ENCODE results near the gene VPS72.

Gene VPS72

DNA sequence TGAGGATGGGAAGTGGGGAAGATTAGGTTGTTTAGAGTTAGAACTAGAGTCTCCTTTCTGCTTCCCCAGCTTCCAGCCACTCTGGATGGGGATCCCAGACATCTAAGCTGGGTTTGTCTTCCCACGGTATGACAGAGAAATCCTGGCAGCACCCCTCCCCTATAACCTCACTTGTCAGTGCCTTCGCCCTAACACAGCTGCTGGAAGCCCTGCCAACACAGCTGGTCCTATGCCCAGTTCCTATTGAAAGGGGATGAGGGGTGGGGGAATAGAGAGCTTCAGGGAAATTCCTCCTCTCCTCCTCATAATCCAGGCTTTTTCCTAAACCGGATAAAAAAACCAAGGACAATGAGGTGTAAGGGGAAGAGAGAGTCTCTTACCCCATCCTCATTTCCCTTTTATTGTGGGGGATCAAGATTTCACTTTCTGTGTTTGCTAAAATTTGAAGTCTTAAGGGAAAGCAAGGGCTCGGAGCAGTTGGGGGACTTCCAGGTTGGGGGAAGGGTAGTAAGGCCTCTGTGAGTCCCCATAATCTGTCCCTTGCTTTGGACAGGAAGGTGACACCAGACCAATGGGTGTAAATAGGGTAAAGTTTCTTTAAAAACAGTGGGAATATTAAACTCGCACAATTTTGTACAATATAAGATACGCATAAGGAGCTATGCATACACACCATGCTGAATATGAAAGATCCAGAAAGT lies 14.8 kb downstream of the VPS72 start:
- no peak for TF ChIP-seq CTCF (IDR thresholded peaks at IDR 0.05; ENCODE audit: insufficient read depth, low read length, missing control alignments)
- no peak for DNase-seq (ENCODE audit: low read depth, low spot score)
- no peak overlapping the region for H3K4me3 ChIP-seq (ENCODE audit: low read depth, low read length)
- ChIA-PET POLR2A (interaction anchor here (0.6 to 1.2 kb wide), 2 partner anchors 10 to 76 kb away, joined by 3 read pairs; partner anchors contain the start of gene LYSMD1), CTCF (interaction anchor here (0.6 to 5.0 kb wide), 9 partner anchors 9 to 150 kb away, joined by 3 to 30 read pairs (median 6); partner anchors contain the start of genes LYSMD1, SCNM1 and VPS72)

DNA sequence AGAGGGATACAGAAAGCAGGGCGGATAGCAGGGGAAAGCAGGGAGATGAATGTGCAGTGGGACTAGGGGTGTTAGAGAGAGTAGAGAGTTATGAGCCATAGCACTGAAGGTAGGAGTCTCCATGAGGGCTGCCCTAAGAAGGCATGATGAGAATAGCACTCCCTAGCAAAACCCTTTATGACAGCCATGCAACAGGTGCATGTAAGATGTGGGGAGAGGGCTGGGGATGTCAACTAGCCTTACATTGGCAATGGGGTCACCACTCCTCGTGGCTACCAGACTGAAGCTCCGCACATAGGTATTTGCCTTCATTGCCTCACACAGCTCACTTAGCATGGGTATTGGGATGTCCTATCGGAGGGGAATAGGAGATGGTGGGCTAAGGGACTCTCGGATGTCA lies 18.8 kb downstream of the VPS72 start:
- TF ChIP-seq CTCF (IDR thresholded peaks at IDR 0.05; ENCODE audit: insufficient read depth, low read length, missing control alignments): no peak
- ChIA-PET CTCF (interaction anchor here (1.4 to 1.6 kb wide), 2 partner anchors 12 to 16 kb away, joined by 5 to 6 read pairs; no protein-coding TSS in a partner anchor), POLR2A (interaction anchor here (1.6 kb wide), 1 partner anchor 18 kb away, joined by 6 read pairs; the partner anchor contains the start of gene VPS72)
- H3K4me3 ChIP-seq (ENCODE audit: low read depth, low read length): no peak overlapping the region
- no peak for DNase-seq (ENCODE audit: low read depth, low spot score)

DNA sequence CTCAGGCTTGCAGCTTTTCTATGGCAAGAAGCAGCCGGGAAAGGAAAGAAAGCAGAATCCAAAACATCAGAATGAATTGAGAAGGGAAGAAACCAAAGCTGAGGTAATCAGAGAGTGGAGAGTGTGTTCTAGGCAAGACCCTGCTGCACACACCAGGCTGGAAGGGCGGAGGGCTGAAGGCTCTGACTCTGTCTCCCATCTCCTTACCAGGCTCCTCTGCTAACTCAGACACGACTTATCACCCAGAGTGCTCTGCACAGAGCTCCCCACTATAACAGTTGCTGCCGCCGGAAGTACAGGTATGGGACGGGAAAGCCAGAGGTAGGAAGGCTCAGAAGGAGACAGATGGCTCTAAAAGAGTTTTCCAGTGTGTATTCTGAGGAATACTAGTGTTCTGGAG lies 22.9 kb downstream of the VPS72 start:
- H3K4me3 ChIP-seq (ENCODE audit: low read depth, low read length): peak overlapping the region; percentile 99
- DNase-seq (ENCODE audit: low read depth, low spot score): no peak
- ChIA-PET POLR2A (no interaction called here), CTCF (interaction anchor here (1.0 to 19.8 kb wide), 5 partner anchors 9 to 143 kb away, joined by 3 to 412 read pairs (median 29); partner anchors contain the start of genes TMOD4 and TNFAIP8L2)
- TF ChIP-seq CTCF (IDR thresholded peaks at IDR 0.05; ENCODE audit: insufficient read depth, low read length, missing control alignments): no peak

DNA sequence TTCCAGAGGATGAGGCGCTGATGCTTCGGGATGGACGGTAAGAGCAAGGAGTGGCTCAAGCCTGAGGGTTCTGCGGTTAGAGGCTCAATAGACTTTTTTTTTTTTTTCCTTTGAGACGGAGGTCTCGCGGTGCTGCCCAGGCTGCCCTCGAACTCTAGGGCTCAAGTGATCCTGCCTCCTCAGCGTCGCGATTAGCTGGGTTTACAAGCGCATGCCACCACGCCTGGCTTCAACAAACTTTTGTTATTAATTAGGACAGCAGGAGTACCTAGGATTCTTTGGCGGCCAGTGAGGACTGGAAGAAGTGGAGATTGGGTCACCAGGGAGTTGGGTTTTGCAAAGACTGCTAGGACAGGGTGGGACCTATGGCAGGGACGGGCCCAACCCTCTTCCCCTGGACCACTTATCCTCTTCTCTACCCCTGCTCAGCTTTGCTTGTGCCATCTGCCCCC lies 23.5 kb downstream of the VPS72 start:
- DNase-seq (ENCODE audit: low read depth, low spot score): no peak
- no peak for TF ChIP-seq CTCF (IDR thresholded peaks at IDR 0.05; ENCODE audit: insufficient read depth, low read length, missing control alignments)
- ChIA-PET POLR2A (interaction anchor here (1.2 kb wide), 1 partner anchor 115 kb away, joined by 3 read pairs; no protein-coding TSS in a partner anchor), CTCF (interaction anchor here (0.9 to 19.8 kb wide), 6 partner anchors 10 to 142 kb away, joined by 3 to 412 read pairs (median 16); partner anchors contain the start of genes TMOD4 and TNFAIP8L2)
- H3K4me3 ChIP-seq (ENCODE audit: low read depth, low read length): peak overlapping the region; percentile 99

- TF ChIP-seq CTCF (IDR thresholded peaks at IDR 0.05; ENCODE audit: insufficient read depth, low read length, missing control alignments): no peak
- POLR2A ChIA-PET: interaction anchor here (0.8 to 1.6 kb wide), 5 partner anchors 10 to 115 kb away, joined by 3 to 8 read pairs (median 3); partner anchors contain the start of genes TMOD4 and VPS72
- peak; percentile 95 for DNase-seq (ENCODE audit: low read depth, low spot score)
- CTCF ChIA-PET: interaction anchor here (0.8 to 19.8 kb wide), 9 partner anchors 10 to 142 kb away, joined by 3 to 412 read pairs (median 4); partner anchors contain the start of genes TMOD4 and TNFAIP8L2
- H3K4me3 ChIP-seq (ENCODE audit: low read depth, low read length): peak within 1 kb of the TSS; percentile 99
Measured at GRCh38 chr1:151165738-151166504, 24.1 kb downstream of the VPS72 start, which contains the start of the genes LYSMD1 and SCNM1. Gene LYSMD1 (minus strand): TSS chr1:151165902. CDS start chr1:151165258, 644 bp downstream. Gene SCNM1 (plus strand): TSS chr1:151166144. CDS start chr1:151166153, 9 bp downstream.

Measured in AG04449 (cell line).